ENCODE measurements around the gene MLLT11.

MLLT11 gene

GRCh38 chr1:151032164-151032563, 28.0 kb upstream of the MLLT11 start:
- no peak for TF ChIP-seq CTCF (IDR thresholded peaks at IDR 0.05; ENCODE audit: low read depth, low read length)

GRCh38 chr1:151035167-151035566, 25.0 kb upstream of the MLLT11 start:
- no peak overlapping the region for H3K4me3 ChIP-seq (ENCODE audit: low read depth, low read length)
- no peak for TF ChIP-seq CTCF (IDR thresholded peaks at IDR 0.05; ENCODE audit: low read depth, low read length)

More at GRCh38 chr1:151032164-151032563, 28.0 kb upstream of the MLLT11 start:
- no peak overlapping the region for H3K4me3 ChIP-seq (ENCODE audit: low read depth, low read length)

- no peak within 1 kb of the TSS for H3K4me3 ChIP-seq (ENCODE audit: low read depth, low read length)
- TF ChIP-seq CTCF (IDR thresholded peaks at IDR 0.05; ENCODE audit: low read depth, low read length), result no peak
These were observed 23.8 kb upstream of the MLLT11 start, which contains the start of gene BNIPL for GRCh38 chr1:151036356-151036755. Gene BNIPL (plus strand): TSS chr1:151036586. CDS start chr1:151036726, 140 bp downstream.

- no peak for TF ChIP-seq CTCF (IDR thresholded peaks at IDR 0.05; ENCODE audit: low read depth, low read length)
- no peak overlapping the region for H3K4me3 ChIP-seq (ENCODE audit: low read depth, low read length)
These were observed 23.2 kb upstream of the MLLT11 start for GRCh38 chr1:151037032-151037431.

GRCh38 chr1:151039521-151039920, 20.7 kb upstream of the MLLT11 start:
- TF ChIP-seq CTCF (IDR thresholded peaks at IDR 0.05; ENCODE audit: low read depth, low read length), result no peak
- no peak overlapping the region for H3K4me3 ChIP-seq (ENCODE audit: low read depth, low read length)

GRCh38 chr1:151043163-151043562, 17.0 kb upstream of the MLLT11 start:
- no peak overlapping the region for H3K4me3 ChIP-seq (ENCODE audit: low read depth, low read length)
- no peak for TF ChIP-seq CTCF (IDR thresholded peaks at IDR 0.05; ENCODE audit: low read depth, low read length)

GRCh38 chr1:151047591-151047924, 12.6 kb upstream of the MLLT11 start, which contains the start of gene C1orf56:
Gene C1orf56 (plus strand): TSS chr1:151047751. CDS start chr1:151047848, 97 bp downstream.
- peak within 1 kb of the TSS; percentile 65 for H3K4me3 ChIP-seq (ENCODE audit: low read depth, low read length)
- no peak for TF ChIP-seq CTCF (IDR thresholded peaks at IDR 0.05; ENCODE audit: low read depth, low read length)

Data from WI38 (cell line).